Measurements from ENCODE around the gene DOCK1. TPM values are rescaled to one million over a fixed set of nuclear protein-coding genes. Genes with fewer than 3 reads are reported as not detected.

DOCK1 gene
- total RNA-seq, 4 donors from 2014 or later = 60.6 to 136 (median 92.7) TPM

DNA sequence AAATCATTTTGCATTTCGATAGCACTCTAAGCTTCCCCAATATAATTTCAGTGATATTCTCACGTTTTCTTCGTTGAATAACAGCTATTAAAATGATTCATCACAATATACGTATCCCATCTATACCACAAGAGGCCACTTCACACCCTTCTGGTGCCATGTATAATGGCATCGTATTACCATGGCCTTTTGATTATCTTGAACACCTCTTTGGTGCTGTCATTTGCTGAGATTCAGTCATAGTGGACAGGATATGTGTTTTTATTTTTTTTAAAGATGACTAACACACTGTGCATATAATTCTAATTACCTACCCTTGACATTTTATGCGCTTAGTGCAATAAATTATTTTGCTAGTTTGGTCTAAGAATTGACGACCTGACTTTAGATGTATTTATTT, 297.8 kb downstream of the DOCK1 start:
- no peaks in the 10 kb centered on the region for H3K9me3 ChIP-seq
- no peaks in the 10 kb centered on the region for H3K27me3 ChIP-seq
- no peak overlapping the region for H3K4me3 ChIP-seq
- TF ChIP-seq, protein P1, sequence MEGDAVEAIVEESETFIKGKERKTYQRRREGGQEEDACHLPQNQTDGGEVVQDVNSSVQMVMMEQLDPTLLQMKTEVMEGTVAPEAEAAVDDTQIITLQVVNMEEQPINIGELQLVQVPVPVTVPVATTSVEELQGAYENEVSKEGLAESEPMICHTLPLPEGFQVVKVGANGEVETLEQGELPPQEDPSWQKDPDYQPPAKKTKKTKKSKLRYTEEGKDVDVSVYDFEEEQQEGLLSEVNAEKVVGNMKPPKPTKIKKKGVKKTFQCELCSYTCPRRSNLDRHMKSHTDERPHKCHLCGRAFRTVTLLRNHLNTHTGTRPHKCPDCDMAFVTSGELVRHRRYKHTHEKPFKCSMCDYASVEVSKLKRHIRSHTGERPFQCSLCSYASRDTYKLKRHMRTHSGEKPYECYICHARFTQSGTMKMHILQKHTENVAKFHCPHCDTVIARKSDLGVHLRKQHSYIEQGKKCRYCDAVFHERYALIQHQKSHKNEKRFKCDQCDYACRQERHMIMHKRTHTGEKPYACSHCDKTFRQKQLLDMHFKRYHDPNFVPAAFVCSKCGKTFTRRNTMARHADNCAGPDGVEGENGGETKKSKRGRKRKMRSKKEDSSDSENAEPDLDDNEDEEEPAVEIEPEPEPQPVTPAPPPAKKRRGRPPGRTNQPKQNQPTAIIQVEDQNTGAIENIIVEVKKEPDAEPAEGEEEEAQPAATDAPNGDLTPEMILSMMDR (IDR thresholded peaks at IDR 0.05) = no peak
- no peak for TF ChIP-seq POLR2A (IDR thresholded peaks at IDR 0.05)
- TF ChIP-seq POLR2AphosphoS5 (IDR thresholded peaks at IDR 0.05) = no peak
- TF ChIP-seq EP300 (IDR thresholded peaks at IDR 0.05) = no peak
- H3K36me3 ChIP-seq = peaks cover 2% of the 10 kb centered on the region
- DNase-seq (ENCODE audit: low spot score in 2 of 2) = no peak
- no peaks in the 10 kb centered on the region for H3K4me1 ChIP-seq
- no peak overlapping the region for H3K27ac ChIP-seq
- WGBS = 93% methylated on average over 7 of the region's 7 CpGs

DNA sequence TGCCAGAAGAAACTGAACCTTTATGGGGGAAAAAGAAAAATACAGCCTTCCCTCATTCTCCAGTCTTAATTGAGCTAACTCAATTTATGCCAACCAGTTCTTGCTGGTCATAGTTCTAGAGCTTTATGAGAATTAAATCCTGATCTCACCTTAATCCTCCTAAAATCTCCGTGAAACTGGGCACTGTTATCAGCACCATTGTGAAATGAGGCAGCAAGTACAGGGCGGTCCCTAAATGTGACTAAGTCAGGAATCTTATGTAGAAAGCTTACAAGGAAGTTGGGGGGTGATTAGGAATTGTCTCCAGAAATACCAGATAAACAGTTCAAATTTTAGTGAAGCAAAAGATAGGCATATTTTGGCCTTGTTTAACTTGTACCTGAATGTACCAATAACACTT, 301.9 kb downstream of the DOCK1 start:
- Histone ChIP-seq H3K9me3 (no peaks in the 10 kb centered on the region), H3K36me3 (no peaks in the 10 kb centered on the region), H3K4me3 (no peak overlapping the region), H3K27ac (no peak overlapping the region), H3K27me3 (no peaks in the 10 kb centered on the region), H3K4me1 (no peaks in the 10 kb centered on the region)
- TF ChIP-seq, protein P1 (IDR thresholded peaks at IDR 0.05) = no peak
- TF ChIP-seq EP300 (IDR thresholded peaks at IDR 0.05) (no peak), POLR2AphosphoS5 (IDR thresholded peaks at IDR 0.05) (no peak), POLR2A (IDR thresholded peaks at IDR 0.05) (no peak)
- WGBS = 88% methylated on average over 2 of the region's 2 CpGs
- DNase-seq (ENCODE audit: low spot score in 2 of 2) = no peak

GRCh38 chr10:127210936-127211466, 305.8 kb downstream of the DOCK1 start:
- no peak for DNase-seq (ENCODE audit: low spot score in 2 of 2)
- H3K9me3 ChIP-seq = no peaks in the 10 kb centered on the region
- 83% methylated on average over 7 of the region's 7 CpGs for WGBS
- H3K27me3 ChIP-seq = no peaks in the 10 kb centered on the region
- no peak overlapping the region for H3K27ac ChIP-seq
- H3K4me1 ChIP-seq = no peaks in the 10 kb centered on the region
- no peaks in the 10 kb centered on the region for H3K36me3 ChIP-seq
- TF ChIP-seq POLR2A (IDR thresholded peaks at IDR 0.05) = no peak
- TF ChIP-seq, protein P1 (IDR thresholded peaks at IDR 0.05) = no peak
- no peak for TF ChIP-seq POLR2AphosphoS5 (IDR thresholded peaks at IDR 0.05)
- no peak overlapping the region for H3K4me3 ChIP-seq

GRCh38 chr10:127215866-127216265, 310.6 kb downstream of the DOCK1 start:
- H3K4me3 ChIP-seq = no peak overlapping the region
- H3K27ac ChIP-seq = no peak overlapping the region
- no peaks in the 10 kb centered on the region for H3K4me1 ChIP-seq
- H3K9me3 ChIP-seq = no peaks in the 10 kb centered on the region
- 76% methylated on average over 4 of the region's 4 CpGs for WGBS
- H3K36me3 ChIP-seq = no peaks in the 10 kb centered on the region
- no peaks in the 10 kb centered on the region for H3K27me3 ChIP-seq
- TF ChIP-seq EP300 (IDR thresholded peaks at IDR 0.05) (no peak), POLR2AphosphoS5 (IDR thresholded peaks at IDR 0.05) (no peak), POLR2A (IDR thresholded peaks at IDR 0.05) (no peak)
- TF ChIP-seq, protein P1 (IDR thresholded peaks at IDR 0.05) = no peak
- no peak for DNase-seq (ENCODE audit: low spot score in 2 of 2)

DNA sequence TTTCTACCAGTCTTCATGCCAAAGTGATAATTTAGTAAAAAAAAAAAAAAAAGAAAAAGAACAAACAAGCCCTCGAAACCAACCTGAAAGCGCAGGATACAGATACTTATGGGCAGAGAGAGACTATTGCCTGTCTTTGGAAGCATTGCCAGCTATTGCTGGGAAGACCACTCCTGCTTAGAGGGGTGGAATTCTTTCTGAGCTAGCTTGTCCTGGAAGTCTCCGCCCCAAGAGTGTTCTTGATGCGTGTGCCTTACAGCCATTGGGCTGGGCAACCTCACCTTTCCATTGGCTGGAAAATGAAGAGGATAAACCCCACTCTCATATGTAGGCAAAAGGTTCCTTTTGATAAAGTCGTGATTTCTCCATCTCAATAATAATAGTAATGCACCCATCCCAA, 311.0 kb downstream of the DOCK1 start:
- no peak for DNase-seq (ENCODE audit: low spot score in 2 of 2)
- no peaks in the 10 kb centered on the region for H3K4me1 ChIP-seq
- H3K9me3 ChIP-seq = no peaks in the 10 kb centered on the region
- TF ChIP-seq, protein P1 (IDR thresholded peaks at IDR 0.05) = no peak
- TF ChIP-seq POLR2AphosphoS5 (IDR thresholded peaks at IDR 0.05) (no peak), EP300 (IDR thresholded peaks at IDR 0.05) (no peak), POLR2A (IDR thresholded peaks at IDR 0.05) (no peak)
- H3K27me3 ChIP-seq = no peaks in the 10 kb centered on the region
- no peak overlapping the region for H3K27ac ChIP-seq
- H3K4me3 ChIP-seq = no peak overlapping the region
- 93% methylated on average over 5 of the region's 5 CpGs for whole genome bisulfite sequencing
- no peaks in the 10 kb centered on the region for H3K36me3 ChIP-seq
